ENCODE measurements around the gene KMT5C.

The KMT5C gene

DNA sequence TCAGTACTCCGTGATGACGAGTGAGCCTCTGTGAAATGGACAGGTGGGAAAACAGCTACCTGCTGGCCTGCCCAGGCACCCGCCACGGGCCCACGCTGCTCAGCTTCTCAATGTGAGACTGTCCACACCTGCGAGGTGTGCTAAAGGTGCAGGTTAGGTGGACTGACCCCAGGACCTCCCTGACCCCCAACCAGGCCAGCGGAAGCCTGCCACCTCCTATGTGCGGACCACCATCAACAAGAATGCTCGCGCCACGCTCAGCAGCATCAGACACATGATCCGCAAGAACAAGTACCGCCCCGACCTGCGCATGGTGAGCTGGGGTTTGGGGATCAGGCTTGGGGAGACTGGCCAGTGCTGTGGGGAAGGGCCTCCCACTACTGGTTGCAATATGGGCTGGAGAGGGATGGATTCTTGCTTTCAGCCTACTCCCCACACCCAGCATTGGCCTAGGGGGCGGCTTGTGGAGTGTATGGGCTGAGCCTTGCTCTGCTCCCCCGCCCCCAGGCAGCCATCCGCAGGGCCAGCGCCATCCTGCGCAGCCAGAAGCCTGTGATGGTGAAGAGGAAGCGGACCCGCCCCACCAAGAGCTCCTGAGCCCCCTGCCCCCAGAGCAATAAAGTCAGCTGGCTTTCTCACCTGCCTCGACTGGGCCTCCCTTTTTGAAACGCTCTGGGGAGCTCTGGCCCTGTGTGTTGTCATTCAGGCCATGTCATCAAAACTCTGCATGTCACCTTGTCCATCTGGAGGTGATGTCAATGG lies 48.2 kb downstream of the KMT5C start:
- DNase-seq, result no peak

- DNase-seq, result no peak
These were observed 50.0 kb downstream of the KMT5C start for GRCh38 chr19:55389386-55390317.

- no peak for DNase-seq
These were observed 50.8 kb downstream of the KMT5C start for GRCh38 chr19:55390461-55390880.

GRCh38 chr19:55391191-55391670 lies 51.6 kb downstream of the KMT5C start:
- no peak for DNase-seq

GRCh38 chr19:55391702-55392615 lies 52.3 kb downstream of the KMT5C start:
- no peak for DNase-seq

DNA sequence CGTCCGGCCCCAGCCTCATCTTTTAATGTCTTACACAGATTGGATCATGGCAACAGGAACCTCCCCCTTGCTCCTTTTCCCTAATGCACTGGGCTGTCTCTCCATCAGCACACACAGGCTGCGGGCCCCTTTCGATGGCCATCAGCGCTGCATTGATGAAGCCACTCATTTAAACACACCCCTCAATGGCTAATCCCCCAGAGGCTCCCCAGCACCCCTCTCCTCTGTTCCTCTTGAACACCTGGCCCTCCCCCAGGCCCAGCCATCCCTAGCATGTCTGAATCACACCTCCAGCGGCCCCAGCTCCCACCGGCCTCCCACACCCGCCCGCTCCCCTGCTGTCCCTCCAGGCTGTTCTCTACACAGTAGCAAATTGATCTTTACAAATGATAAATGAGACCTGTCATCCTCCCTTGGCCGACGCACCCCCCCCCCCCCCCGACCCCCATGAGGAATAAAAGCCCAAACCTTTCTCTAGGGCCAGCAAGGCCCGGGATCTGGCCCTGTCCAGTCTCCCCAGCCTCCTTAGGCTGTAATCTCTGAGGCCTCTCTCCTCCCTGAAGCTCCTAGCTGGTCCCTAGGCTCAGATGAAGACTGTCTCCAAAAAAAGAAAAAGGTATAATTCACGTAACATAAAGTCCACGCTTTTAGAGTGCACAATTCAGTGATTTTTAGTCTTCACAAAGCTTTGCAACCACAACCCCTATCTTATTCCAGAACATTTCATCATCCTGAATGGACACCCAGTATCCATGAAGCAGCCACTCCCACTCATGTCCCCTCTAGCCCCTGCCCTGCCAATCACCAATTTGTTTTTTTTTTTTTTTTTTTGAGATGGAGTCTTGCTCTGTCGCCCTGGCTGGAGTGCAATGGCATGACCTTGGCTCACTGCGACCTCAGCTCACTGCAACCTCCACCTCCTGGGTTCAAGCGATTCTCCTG lies 53.4 kb downstream of the KMT5C start:
- DNase-seq, result no peak
